Activated CD8-positive, alpha-beta T cell treated with anti-CD3 and anti-CD28 coated beads for 36 hours (primary cell): ENCODE results near the gene SEMA3D. TPM values are rescaled to one million over a fixed set of nuclear protein-coding genes. Genes with fewer than 3 reads are reported as not detected.

Source experiments
- ATAC-seq: fragments of 200-7000 bp; cut with Tn5 transposase; one replicate; pipeline ENCODE4 v1.10.0; 2021; ENCODE audit warnings: mild to moderate bottlenecking, moderate library complexity
- CTCF ChIA-PET: fragments of 350-600 bp; sonication (Branson Sonifier 250); formaldehyde crosslinking; loops from one replicate; lab custom pipeline; 2021; ENCODE audit warnings: antibody characterized with exemption; lab: Charles Lee
- POLR2A ChIA-PET: fragments of 350-600 bp; sonication (Branson Sonifier 250); formaldehyde crosslinking; loops from one replicate; lab custom pipeline; 2021; ENCODE audit warnings: antibody characterized with exemption; lab: Charles Lee
- DNase-seq: peaks from one replicate; pipeline ENCODE4 v3.0.0-alpha.2; 2020
- H3K27ac Mint-ChIP-seq: one replicate; pipeline ENCODE4 v1.8.0; 2021; ENCODE audit warnings: mild to moderate bottlenecking, mixed read lengths
- H3K27me3 Mint-ChIP-seq: one replicate; pipeline ENCODE4 v1.8.0; 2021; ENCODE audit warnings: mixed read lengths
- H3K36me3 Mint-ChIP-seq: one replicate; pipeline ENCODE4 v1.8.0; 2021; ENCODE audit warnings: low read depth, mixed read lengths
- H3K4me1 Mint-ChIP-seq: one replicate; pipeline ENCODE4 v1.8.0; 2021; ENCODE audit warnings: low read depth, mixed read lengths
- H3K4me3 Mint-ChIP-seq: one replicate; pipeline ENCODE4 v1.8.0; 2021; ENCODE audit warnings: mild to moderate bottlenecking, moderate library complexity, mixed read lengths
- H3K9me3 Mint-ChIP-seq: one replicate; pipeline ENCODE4 v1.8.0; 2021; ENCODE audit warnings: mixed read lengths
- intact Hi-C: fragments of 100-400 bp; cut with micrococcal nuclease; formaldehyde crosslinking; loops from one replicate; pipeline ENCODE4 v1.10.0; 2022
- total RNA-seq, 2 experiments: library from RNA; stranded (reverse); gene quantifications; one replicate each; pipeline ENCODE4 v1.2.3, GENCODE V29; 2021
- TF ChIP-seq, protein P1 (sequence below): fragments of 200-600 bp; IDR thresholded peaks from one replicate; pipeline ENCODE4 v1.8.0; 2022; ENCODE audit warnings: antibody characterized with exemption, mild to moderate bottlenecking

Gene SEMA3D
- total RNA-seq, 2 experiments from 2014 or later, result not detected

DNA sequence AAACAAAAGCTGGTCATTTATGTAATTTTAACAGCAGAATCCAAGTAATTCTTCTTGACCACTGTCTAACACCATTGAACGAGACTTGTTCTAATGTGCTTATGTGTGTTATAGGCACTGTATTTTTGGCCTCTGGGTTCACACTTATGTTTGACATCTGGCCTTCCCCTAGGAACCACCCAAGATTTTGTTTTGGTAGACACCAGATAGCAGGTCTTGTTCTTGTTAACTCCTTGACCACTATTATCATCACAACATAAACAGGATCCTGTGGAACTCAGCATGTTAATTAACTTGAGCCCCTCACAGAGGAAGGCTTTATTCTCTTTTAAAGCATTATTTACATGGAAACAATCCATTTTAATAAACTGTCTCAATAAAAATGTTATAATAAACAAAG lies 167.7 kb downstream of the SEMA3D start:
- DNase-seq (no peak), ATAC-seq (no peak)
- H3K4me1 Mint-ChIP-seq, result no peaks in the 10 kb centered on the region
- ChIA-PET POLR2A (no interaction called here), CTCF (no interaction called here)
- TF ChIP-seq, protein P1, sequence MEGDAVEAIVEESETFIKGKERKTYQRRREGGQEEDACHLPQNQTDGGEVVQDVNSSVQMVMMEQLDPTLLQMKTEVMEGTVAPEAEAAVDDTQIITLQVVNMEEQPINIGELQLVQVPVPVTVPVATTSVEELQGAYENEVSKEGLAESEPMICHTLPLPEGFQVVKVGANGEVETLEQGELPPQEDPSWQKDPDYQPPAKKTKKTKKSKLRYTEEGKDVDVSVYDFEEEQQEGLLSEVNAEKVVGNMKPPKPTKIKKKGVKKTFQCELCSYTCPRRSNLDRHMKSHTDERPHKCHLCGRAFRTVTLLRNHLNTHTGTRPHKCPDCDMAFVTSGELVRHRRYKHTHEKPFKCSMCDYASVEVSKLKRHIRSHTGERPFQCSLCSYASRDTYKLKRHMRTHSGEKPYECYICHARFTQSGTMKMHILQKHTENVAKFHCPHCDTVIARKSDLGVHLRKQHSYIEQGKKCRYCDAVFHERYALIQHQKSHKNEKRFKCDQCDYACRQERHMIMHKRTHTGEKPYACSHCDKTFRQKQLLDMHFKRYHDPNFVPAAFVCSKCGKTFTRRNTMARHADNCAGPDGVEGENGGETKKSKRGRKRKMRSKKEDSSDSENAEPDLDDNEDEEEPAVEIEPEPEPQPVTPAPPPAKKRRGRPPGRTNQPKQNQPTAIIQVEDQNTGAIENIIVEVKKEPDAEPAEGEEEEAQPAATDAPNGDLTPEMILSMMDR, result no peak
- no peaks in the 10 kb centered on the region for H3K36me3 Mint-ChIP-seq
- H3K9me3 Mint-ChIP-seq, result no peaks in the 10 kb centered on the region
- peaks cover 6% of the 10 kb centered on the region for H3K27me3 Mint-ChIP-seq
- no peak overlapping the region for H3K4me3 Mint-ChIP-seq
- intact Hi-C loops, result no loop called here
- H3K27ac Mint-ChIP-seq, result no peak overlapping the region

DNA sequence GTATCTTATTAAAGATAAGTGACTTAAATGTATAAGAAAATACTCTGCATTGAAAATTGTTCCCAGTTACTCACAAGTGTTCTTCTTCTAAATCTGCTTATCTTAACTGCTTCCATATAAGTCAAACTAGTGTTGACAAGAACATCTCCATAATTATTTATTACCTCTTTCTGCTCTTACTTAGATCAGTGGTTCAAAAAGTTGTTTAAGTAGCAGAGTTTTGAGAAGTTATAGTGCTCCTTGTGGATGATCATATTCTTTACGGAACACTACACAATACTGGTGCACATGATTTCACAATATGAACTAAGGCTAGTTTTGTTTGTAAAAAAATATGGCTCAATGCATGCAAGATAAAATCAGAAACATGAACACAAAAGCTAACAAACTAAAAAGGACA lies 168.4 kb downstream of the SEMA3D start:
- Mint-ChIP-seq H3K27me3 (peaks cover 6% of the 10 kb centered on the region), H3K9me3 (no peaks in the 10 kb centered on the region), H3K4me3 (no peak overlapping the region), H3K27ac (no peak overlapping the region), H3K36me3 (no peaks in the 10 kb centered on the region), H3K4me1 (no peaks in the 10 kb centered on the region)
- ChIA-PET CTCF (no interaction called here), POLR2A (no interaction called here)
- TF ChIP-seq, protein P1, result no peak
- no peak for ATAC-seq
- intact Hi-C loops, result no loop called here
- no peak for DNase-seq

DNA sequence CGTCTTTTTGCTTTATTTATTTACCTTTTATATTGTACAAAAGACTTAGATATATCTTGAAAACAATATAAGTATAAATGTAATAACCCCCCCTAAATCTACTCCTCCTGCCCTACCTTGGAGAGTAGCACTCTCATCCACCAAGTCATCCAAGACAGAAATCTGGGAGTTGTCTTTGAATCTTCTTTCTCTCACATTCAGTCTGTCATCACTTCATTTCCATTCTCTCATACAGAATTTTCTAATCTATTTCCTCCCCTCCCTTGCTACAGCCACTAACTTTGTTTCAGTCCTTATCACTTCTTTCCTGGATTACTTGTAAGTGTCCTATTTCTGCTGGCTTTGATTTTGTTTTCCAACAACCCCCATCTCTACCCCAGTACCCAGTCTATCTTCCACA lies 170.6 kb downstream of the SEMA3D start:
- CTCF ChIA-PET, result no interaction called here
- intact Hi-C loops, result no loop called here
- Mint-ChIP-seq H3K9me3 (no peaks in the 10 kb centered on the region), H3K36me3 (no peaks in the 10 kb centered on the region), H3K27me3 (peaks cover 6% of the 10 kb centered on the region), H3K27ac (no peak overlapping the region), H3K4me3 (no peak overlapping the region), H3K4me1 (no peaks in the 10 kb centered on the region)
- POLR2A ChIA-PET, result no interaction called here
- ATAC-seq (no peak), DNase-seq (no peak)
- TF ChIP-seq, protein P1, result no peak

DNA sequence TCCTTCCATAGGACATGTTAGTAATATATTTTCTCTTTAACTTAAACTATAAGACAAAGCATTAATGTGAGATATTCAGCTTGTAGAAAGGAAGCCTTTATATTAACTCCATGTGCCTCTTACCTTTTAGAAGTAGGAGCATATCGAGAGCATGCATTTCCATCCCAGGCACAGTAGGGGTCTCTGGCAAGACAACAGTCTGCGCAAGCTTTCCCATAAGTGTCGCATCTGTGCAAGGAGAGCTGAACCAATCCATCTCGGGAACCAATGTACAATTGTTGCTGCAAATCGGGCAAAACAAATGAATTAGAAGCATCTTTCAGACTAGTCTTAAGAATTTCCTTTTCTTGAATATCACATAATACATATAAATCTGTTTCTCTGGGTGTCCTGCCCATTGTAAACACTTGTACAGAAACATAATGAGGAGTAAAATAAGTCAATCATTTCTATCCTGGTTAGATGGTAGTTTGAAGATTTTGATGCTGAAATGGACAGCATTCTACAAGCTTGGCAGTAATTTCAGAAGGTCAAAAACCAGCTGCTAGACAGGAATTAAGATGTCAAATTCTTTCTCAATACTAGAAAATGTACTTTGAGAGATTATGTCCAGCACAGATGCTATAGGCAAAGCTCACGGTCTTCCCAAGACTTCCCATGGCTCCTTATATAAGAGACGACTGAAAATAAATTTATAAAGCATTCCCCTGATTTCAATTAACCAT lies 171.8 kb downstream of the SEMA3D start:
- no peak overlapping the region for H3K27ac Mint-ChIP-seq
- intact Hi-C loops, result no loop called here
- TF ChIP-seq, protein P1, result no peak
- ChIA-PET CTCF (no interaction called here), POLR2A (no interaction called here)
- no peak overlapping the region for H3K4me3 Mint-ChIP-seq
- DNase-seq (no peak), ATAC-seq (no peak)
- peaks cover 5% of the 10 kb centered on the region for H3K27me3 Mint-ChIP-seq
- H3K36me3 Mint-ChIP-seq, result no peaks in the 10 kb centered on the region
- no peaks in the 10 kb centered on the region for H3K9me3 Mint-ChIP-seq
- H3K4me1 Mint-ChIP-seq, result no peaks in the 10 kb centered on the region

DNA sequence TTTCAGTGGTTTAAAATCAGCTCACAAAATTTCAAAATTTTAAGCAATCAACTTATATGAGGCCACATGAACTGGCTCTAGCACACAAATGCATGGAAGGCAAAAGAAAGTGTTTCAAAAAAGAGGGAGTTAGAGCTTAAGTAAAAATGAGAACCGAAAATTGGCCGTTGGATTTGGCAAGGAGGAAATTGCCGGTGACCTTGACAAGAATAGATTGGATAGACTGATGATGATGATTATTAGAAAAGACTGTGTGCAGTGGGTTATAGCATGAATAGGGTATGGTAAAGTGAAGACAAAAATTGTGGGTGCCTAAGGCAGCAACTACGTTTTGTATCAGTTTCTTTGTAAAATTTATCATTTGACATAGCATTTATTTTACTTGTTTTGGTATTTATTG lies 175.7 kb downstream of the SEMA3D start:
- no peak overlapping the region for H3K27ac Mint-ChIP-seq
- TF ChIP-seq, protein P1, result no peak
- peaks cover 1% of the 10 kb centered on the region for H3K27me3 Mint-ChIP-seq
- H3K9me3 Mint-ChIP-seq, result no peaks in the 10 kb centered on the region
- no peaks in the 10 kb centered on the region for H3K4me1 Mint-ChIP-seq
- CTCF ChIA-PET, result interaction anchor here (1.4 kb wide), 1 partner anchor 13 kb away, joined by 4 read pairs; no protein-coding TSS in a partner anchor
- POLR2A ChIA-PET, result no interaction called here
- DNase-seq, result no peak
- intact Hi-C loops, result no loop called here
- H3K36me3 Mint-ChIP-seq, result no peaks in the 10 kb centered on the region
- no peak overlapping the region for H3K4me3 Mint-ChIP-seq
- no peak for ATAC-seq
